ENCODE measurements around the gene ANKRD33B. TPM values are rescaled to one million over a fixed set of nuclear protein-coding genes. Genes with fewer than 3 reads are reported as not detected.
"Not testable (repeated sequence)": the region's sequence is repeated elsewhere in the genome, so short reads cannot be mapped to it uniquely, and the experiment has no call there.

ANKRD33B gene
- total and polyA plus RNA-seq, 5 donors = 1.3 to 2.7 (median 2.3) TPM

DNA sequence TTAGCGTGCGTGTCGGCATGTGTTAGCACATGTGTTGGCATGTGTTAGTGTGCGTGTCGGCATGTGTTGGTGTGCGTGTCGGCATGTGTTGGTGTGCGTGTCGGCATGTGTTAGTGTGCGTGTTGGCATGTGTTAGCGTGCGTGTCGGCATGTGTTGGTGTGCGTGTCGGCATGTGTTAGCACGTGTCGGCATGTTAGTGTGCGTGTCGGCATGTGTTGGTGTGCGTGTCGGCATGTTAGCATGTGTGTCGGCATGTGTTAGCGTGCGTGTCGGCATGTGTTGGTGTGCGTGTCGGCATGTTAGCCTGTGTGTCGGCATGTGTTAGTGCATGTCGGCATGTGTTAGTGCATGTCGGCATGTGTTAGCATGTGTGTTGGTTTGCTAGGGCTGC, 14.8 kb upstream of the ANKRD33B start:
- ATAC-seq; H3K4me1 ChIP-seq (ENCODE audit: control insufficient read depth, insufficient read depth, low read length); H3K9me3 ChIP-seq (ENCODE audit: control insufficient read depth, low read length); H3K27me3 ChIP-seq (ENCODE audit: control insufficient read depth, insufficient read depth); H3K27ac ChIP-seq (ENCODE audit: low read length); intact Hi-C loops (cut with DNase I); H3K4me3 ChIP-seq (ENCODE audit: low read length); DNase-seq: not testable (repeated sequence)
- WGBS = 99% methylated on average over 30 of the region's 30 CpGs

DNA sequence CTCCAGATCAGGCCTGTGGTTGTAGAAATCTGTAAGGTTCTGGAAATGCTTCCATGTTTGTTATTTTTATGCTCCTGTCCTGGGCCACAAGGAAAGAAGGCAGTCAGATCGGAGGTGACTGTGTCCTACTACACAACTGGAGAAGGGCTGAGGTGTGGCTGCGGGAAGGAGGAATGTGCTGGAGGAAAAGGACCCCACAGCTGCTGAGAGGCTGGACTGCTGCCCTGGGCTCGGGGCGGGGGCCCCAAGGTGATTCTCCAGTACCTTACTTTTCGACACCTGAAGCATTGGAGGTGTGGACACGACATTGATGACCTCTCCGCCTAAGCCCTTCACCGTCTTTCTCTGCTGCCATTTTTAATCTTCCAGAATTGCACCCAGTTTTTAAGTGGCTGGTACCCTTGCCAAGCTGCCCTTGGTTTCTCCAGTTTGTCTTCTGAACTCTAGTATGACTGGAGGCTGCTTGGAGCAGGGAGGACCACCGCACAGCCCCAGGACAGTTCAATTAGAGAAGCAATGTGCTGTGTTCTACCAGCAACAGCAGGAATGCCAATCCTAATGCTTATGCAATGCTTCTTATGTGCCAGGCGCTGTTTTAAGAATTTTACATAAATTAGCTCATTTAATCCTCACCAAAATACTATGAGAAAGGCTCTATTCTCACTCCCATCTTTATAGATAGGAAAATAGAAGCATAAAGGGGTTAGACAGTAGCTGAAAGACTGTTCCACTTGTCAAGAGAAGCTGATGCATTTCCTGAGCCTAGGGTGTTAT, 13.5 kb upstream of the ANKRD33B start:
- DNase-seq = no peak
- intact Hi-C loops (cut with DNase I) = no loop called here
- Histone ChIP-seq H3K27me3 (ENCODE audit: control insufficient read depth, insufficient read depth) (no peaks in the 10 kb centered on the region), H3K9me3 (ENCODE audit: control insufficient read depth, low read length) (peaks cover 4% of the 10 kb centered on the region), H3K27ac (ENCODE audit: low read length) (no peak overlapping the region), H3K4me1 (ENCODE audit: control insufficient read depth, insufficient read depth, low read length) (peaks cover 4% of the 10 kb centered on the region), H3K4me3 (ENCODE audit: low read length) (no peak overlapping the region)
- 86% methylated on average over 10 of the region's 10 CpGs for whole genome bisulfite sequencing
- no peak for ATAC-seq

DNA sequence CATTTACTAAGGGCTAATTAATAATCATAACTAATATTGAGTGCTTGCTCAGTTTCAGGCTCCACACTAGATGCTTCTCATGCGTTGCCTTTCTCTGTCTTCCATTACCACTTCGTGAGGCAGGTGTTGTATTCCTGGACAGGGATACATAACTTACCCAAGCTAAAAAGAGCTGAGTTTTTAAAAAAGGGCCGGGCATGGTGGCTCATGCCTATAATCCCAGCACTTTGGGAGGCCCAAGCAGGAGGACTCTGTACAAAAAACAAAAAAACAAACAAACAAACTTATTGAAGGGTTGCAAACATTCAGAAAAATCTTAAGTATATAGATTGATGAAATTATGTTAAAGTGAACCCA, 12.1 kb upstream of the ANKRD33B start:
- no peak overlapping the region for H3K27ac ChIP-seq (ENCODE audit: low read length)
- WGBS = 88% methylated on average over 3 of the region's 3 CpGs

DNA sequence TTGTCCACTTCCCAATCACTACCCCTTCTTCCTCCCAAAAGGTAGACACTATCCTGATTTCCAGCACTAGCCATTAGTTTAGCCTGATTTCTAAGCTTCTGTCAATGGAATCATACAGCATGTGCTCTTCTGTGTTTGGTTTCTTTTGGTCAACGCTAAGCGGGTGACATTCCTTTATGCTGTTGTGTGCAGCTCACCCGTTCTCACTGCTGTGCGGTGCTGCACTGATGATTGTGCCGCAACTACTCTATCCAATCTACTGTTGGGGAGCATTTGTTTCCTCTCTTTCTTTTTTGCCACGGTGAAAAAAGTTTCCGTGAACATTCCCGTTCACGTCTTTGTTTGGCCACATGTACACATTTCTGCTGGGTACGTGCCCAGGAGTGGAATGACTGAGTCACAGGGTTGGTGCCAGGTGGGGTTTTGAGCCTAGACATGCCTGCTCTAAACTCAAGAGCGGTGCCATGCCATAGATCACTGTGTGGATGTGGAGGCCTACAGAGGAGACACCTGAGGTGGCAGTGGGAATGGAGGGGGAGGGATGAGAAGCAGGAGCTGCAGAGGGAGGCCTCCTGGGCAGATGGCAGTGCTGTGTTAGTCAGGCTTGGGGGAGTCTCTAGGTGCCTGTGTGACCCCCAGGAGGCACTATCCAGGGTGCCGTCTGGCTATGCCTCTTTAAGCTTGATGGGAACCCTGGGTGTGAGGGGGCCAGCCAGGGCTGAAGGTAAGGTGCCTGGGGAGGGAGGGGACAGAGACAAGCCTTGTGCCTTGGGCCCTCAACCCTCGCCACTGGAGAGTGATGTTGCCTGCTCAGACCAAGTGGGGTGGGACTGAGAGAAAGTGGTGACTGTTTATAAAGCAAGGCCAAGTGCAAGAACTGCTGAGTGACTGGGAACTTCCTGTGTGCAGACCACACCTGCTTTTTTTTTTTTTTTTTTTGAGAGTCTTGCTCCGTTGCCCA, 11.4 kb upstream of the ANKRD33B start:
- intact Hi-C loops (cut with DNase I) = no loop called here
- 88% methylated on average over 14 of the region's 14 CpGs for WGBS
- DNase-seq = no peak
- peak overlapping the region; percentile 19 for H3K27ac ChIP-seq (ENCODE audit: low read length)
- ATAC-seq = peak in 1 of 2 donors; percentile 22
- peaks cover 8% of the 10 kb centered on the region for H3K9me3 ChIP-seq (ENCODE audit: control insufficient read depth, low read length)
- H3K27me3 ChIP-seq (ENCODE audit: control insufficient read depth, insufficient read depth) = no peaks in the 10 kb centered on the region
- no peak overlapping the region for H3K4me3 ChIP-seq (ENCODE audit: low read length)
- peaks cover 4% of the 10 kb centered on the region for H3K4me1 ChIP-seq (ENCODE audit: control insufficient read depth, insufficient read depth, low read length)

More for the DNA sequence above, 12.1 kb upstream of the ANKRD33B start:
- Histone ChIP-seq H3K27me3 (ENCODE audit: control insufficient read depth, insufficient read depth) (no peaks in the 10 kb centered on the region), H3K4me3 (ENCODE audit: low read length) (no peak overlapping the region), H3K9me3 (ENCODE audit: control insufficient read depth, low read length) (peaks cover 8% of the 10 kb centered on the region), H3K4me1 (ENCODE audit: control insufficient read depth, insufficient read depth, low read length) (peaks cover 4% of the 10 kb centered on the region)
- intact Hi-C loops (cut with DNase I) = no loop called here
- ATAC-seq (no peak), DNase-seq (no peak)

DNA sequence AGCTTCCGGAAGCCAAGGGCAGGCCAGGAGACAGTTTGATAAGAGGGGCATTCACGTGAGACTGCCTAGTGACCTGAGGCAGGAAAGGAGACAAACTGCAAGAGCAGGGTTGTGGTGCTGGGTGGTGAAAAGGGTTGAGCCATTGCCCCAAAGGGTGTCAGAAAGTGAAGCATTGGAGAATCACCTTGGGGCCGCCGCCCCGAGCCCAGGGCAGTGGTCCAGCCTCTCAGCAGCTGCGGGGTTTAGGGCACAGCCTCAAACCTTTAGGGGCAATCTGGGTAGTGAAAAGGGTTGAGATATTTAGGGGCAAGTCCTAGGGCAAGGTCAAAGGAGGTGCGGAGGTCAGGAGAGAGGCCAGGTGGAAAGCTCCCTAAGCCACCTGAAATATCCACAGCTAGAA, 10.4 kb upstream of the ANKRD33B start:
- Histone ChIP-seq H3K4me1 (ENCODE audit: control insufficient read depth, insufficient read depth, low read length) (peaks cover 4% of the 10 kb centered on the region), H3K9me3 (ENCODE audit: control insufficient read depth, low read length) (peaks cover 8% of the 10 kb centered on the region), H3K4me3 (ENCODE audit: low read length) (no peak overlapping the region), H3K27me3 (ENCODE audit: control insufficient read depth, insufficient read depth) (no peaks in the 10 kb centered on the region), H3K27ac (ENCODE audit: low read length) (no peak overlapping the region)
- ATAC-seq (no peak), DNase-seq (no peak)
- WGBS = 90% methylated on average over 7 of the region's 7 CpGs
- intact Hi-C loops (cut with DNase I) = no loop called here

DNA sequence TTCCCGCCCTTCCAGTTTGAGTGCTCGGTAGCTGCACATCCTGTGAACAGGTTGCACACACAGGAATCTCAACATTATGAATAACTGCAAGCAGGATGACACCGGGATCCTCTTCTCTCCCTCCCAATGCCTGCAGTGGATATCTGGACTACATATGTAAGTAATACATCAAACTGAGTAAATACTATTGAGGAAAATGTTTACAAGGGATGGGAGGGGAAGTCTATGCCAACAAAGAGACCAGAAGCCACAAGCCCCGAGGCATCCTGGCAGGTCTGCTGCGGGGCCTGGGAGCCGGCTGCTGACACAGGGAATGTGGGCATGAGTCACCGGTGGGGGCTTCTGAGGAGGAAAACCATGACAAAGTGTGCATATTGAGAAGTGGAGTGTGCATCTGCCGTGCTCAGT, 8.6 kb upstream of the ANKRD33B start:
- WGBS = 75% methylated on average over 8 of the region's 8 CpGs
- intact Hi-C loops (cut with DNase I) = no loop called here
- no peak for DNase-seq

DNA sequence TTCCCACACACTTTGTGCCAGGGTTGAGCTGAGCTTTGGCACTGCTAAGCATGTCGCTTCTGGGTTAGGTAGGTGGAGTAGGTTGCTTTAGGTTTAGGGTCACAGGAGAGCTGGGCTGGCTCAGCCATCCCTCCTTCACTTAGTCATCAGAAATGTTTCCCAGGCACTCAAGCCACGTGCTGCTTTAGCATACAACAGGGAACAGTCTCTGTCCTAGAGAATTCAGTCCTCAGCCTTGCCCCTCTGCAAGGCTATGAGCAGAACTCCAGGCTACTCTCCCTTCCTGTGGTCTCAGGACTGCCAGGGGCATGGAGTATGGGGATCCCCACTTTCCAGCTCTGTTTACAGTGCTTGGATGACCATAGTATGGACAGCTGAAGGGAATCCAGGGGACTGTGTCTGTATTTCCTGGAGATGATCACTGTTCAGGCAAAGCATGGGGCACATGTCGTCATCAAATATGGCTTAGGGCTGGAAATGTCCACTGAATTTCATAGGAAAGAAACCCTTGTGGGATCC, 7.5 kb upstream of the ANKRD33B start:
- no peak for DNase-seq
- Histone ChIP-seq H3K4me3 (ENCODE audit: low read length) (no peak overlapping the region), H3K9me3 (ENCODE audit: control insufficient read depth, low read length) (peaks cover 8% of the 10 kb centered on the region), H3K4me1 (ENCODE audit: control insufficient read depth, insufficient read depth, low read length) (peaks cover 4% of the 10 kb centered on the region), H3K27me3 (ENCODE audit: control insufficient read depth, insufficient read depth) (no peaks in the 10 kb centered on the region), H3K27ac (ENCODE audit: low read length) (no peak overlapping the region)
- intact Hi-C loops (cut with DNase I) = no loop called here
- 64% methylated on average over 3 of the region's 3 CpGs for WGBS
- ATAC-seq = no peak

More for the DNA sequence above, 8.6 kb upstream of the ANKRD33B start:
- H3K4me1 ChIP-seq (ENCODE audit: control insufficient read depth, insufficient read depth, low read length) = peaks cover 4% of the 10 kb centered on the region
- ATAC-seq = no peak
- H3K27ac ChIP-seq (ENCODE audit: low read length) = no peak overlapping the region
- no peaks in the 10 kb centered on the region for H3K27me3 ChIP-seq (ENCODE audit: control insufficient read depth, insufficient read depth)
- peaks cover 8% of the 10 kb centered on the region for H3K9me3 ChIP-seq (ENCODE audit: control insufficient read depth, low read length)
- no peak overlapping the region for H3K4me3 ChIP-seq (ENCODE audit: low read length)

DNA sequence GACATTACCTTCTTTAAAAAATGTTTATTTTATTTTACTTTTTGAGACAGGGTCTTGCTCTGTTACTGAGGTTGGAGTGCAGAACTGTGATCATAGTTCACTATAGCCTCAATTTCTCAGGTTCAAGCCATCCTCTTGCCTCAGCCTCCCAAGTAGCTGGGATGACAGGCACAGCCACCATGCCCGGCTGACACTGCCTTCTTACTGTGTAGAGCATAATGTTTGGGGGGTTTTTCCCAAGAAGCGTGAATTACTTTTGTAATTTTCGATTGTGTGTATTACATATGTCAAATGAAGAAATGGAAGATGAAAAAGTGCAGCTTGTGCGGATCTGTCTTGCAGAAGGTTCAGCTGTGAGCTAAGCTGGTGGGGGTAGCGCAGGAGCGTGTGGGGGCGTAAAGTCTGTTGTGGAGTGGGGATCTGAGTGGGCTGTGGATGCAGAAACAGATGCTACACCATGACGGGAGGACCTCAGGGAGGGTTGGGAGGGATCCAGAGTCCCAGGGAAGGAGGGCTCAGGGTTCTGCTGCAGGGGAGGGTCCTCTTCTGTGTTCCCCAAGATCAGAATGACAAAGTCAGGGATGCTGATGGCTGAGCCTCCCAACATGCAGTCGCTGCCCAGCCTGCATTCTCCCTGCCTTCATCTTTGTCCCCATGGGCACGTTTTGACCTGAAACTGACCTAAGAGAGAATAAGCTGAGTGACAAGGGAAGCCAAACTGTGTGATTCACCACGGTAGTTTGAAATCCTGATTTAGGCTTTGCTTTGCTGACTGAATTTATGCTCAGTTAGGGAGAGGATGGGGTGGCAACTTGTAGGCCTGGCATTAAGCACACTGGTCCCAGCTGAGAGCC, 6.8 kb upstream of the ANKRD33B start:
- no peak overlapping the region for H3K4me3 ChIP-seq (ENCODE audit: low read length)
- H3K4me1 ChIP-seq (ENCODE audit: control insufficient read depth, insufficient read depth, low read length) = peaks cover 2% of the 10 kb centered on the region
- H3K27ac ChIP-seq (ENCODE audit: low read length) = no peak overlapping the region
- H3K27me3 ChIP-seq (ENCODE audit: control insufficient read depth, insufficient read depth) = no peaks in the 10 kb centered on the region
- ATAC-seq = no peak
- 77% methylated on average over 11 of the region's 11 CpGs for WGBS
- intact Hi-C loops (cut with DNase I) = no loop called here
- peaks cover 8% of the 10 kb centered on the region for H3K9me3 ChIP-seq (ENCODE audit: control insufficient read depth, low read length)
- no peak for DNase-seq

DNA sequence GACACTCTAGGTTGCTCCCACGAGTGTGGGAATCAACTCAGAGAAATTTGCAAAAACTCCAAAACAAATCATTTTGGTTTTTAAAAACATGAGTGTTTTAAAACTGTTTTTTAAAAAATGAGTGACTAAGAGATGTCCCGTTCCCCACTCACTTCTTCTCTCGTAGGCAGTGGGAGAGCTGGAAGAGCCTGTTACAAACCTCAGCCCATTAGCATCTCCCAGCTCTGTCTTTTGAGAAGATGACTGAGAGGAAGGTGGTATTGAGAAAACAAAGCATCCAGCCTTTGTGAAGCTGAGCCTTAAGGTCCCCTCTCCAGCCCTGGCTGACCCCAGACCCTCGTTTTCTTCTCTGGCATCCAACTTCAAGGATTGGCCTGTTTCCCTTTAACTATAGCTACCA, 4.7 kb upstream of the ANKRD33B start:
- Histone ChIP-seq H3K27me3 (ENCODE audit: control insufficient read depth, insufficient read depth) (no peaks in the 10 kb centered on the region), H3K9me3 (ENCODE audit: control insufficient read depth, low read length) (peaks cover 4% of the 10 kb centered on the region), H3K4me3 (ENCODE audit: low read length) (no peak overlapping the region), H3K4me1 (ENCODE audit: control insufficient read depth, insufficient read depth, low read length) (no peaks in the 10 kb centered on the region), H3K27ac (ENCODE audit: low read length) (no peak overlapping the region)
- no peak for DNase-seq
- intact Hi-C loops (cut with DNase I) = no loop called here
- no peak for ATAC-seq
- WGBS = 82% methylated on average over 4 of the region's 4 CpGs

DNA sequence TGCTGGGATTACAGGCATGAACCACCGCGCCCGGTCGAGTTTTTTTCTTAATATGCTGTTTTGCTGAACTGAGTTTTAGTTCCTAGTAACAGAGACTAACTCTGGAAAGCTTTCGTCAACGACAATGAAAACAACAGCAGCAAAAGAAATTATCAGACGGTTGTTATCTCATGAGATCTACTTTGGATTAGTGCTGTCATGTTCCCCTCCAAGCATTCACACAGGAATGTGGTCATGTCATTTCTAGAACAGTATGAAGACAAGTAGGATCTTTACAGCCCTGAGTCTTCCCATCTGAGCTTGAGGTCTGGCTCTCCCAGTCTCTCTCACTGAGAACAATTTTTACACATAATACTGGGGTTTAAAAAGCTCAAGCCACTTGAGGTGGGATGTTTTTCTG, 4.0 kb upstream of the ANKRD33B start:
- WGBS = 56% methylated on average over 7 of the region's 7 CpGs
- H3K27ac ChIP-seq (ENCODE audit: low read length) = no peak overlapping the region
- H3K4me3 ChIP-seq (ENCODE audit: low read length) = no peak overlapping the region
- H3K9me3 ChIP-seq (ENCODE audit: control insufficient read depth, low read length) = peaks cover 4% of the 10 kb centered on the region
- no peaks in the 10 kb centered on the region for H3K4me1 ChIP-seq (ENCODE audit: control insufficient read depth, insufficient read depth, low read length)
- ATAC-seq (no peak), DNase-seq (no peak)
- intact Hi-C loops (cut with DNase I) = loop anchor here in 3 of 4 donors (10.0 kb wide), 2 partner anchors 55 to 65 kb away; no protein-coding TSS in a partner anchor
- H3K27me3 ChIP-seq (ENCODE audit: control insufficient read depth, insufficient read depth) = no peaks in the 10 kb centered on the region
